ENCODE results near the gene NAPA.

GRCh38 chr19:47512183-47512947, 2.5 kb downstream of the NAPA start:
- no peak for TF ChIP-seq POLR2AphosphoS5 (IDR thresholded peaks at IDR 0.05; ENCODE audit: borderline replicate concordance, low read depth, low read length)
- no peak for TF ChIP-seq EZH2 (IDR thresholded peaks at IDR 0.05)
- TF ChIP-seq FOXP2 (optimal IDR thresholded peaks at IDR 0.05; ENCODE audit: control extremely low read depth, extremely low read length, insufficient read depth): no peak
